B cell (primary cell): Measurements from ENCODE around the gene PPFIA1.

Experiments used
- CTCF ChIP-seq: fragments of 200-600 bp; IDR thresholded peaks from one replicate; pipeline ENCODE4 v1.8.0; 2022; ENCODE audit warnings: antibody characterized with exemption, mild to moderate bottlenecking
- EZH2 ChIP-seq: IDR thresholded peaks from 2 replicates; pipeline ENCODE4 v1.6.1; 2012; ENCODE audit warnings: borderline replicate concordance, low read depth, mild to moderate bottlenecking, moderate library complexity, low read length; ENCODE audit not compliant: insufficient read depth, poor library complexity, severe bottlenecking

- TF ChIP-seq CTCF (no peak), EZH2 (no peak)
These were observed 139.4 kb downstream of the PPFIA1 start for GRCh38 chr11:70409871-70410270.
